ENCODE measurements around the gene RAB20. TPM values are rescaled to one million over a fixed set of nuclear protein-coding genes. Genes with fewer than 3 reads are reported as not detected.

Gene RAB20
- polyA plus RNA-seq, 1 donor from 2014 or later: not detected

DNA sequence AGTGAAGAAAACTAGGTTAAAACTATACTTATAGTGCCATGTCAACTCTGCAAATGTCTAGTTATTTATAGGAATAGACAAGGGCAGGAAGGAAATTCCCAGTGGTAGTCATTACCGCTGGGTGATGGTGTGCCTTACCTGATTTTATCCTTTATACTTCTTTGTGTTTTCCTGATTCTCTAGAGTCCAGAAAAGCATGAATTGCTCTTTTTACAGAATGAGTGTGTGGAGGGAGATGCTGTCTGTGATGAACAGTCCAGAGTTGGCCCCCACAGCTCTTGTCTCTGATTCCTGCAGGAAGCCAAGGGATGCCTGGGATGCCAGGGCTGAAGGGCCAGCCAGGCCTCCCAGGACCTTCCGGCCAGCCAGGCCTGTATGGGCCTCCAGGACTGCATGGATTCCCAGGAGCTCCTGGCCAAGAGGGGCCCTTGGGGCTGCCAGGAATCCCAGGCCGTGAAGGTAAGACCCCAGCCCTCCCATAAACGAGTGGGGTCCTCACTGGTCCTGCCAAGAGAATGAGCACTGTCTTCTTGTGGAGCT lies 83.7 kb downstream of the RAB20 start:
- H3F3A ChIP-seq (ENCODE audit: insufficient read depth, low read length, poor library complexity, severe bottlenecking): no peaks in the 10 kb centered on the region
- no peak overlapping the region for H3K9ac ChIP-seq (ENCODE audit: low read length)
- no peaks in the 10 kb centered on the region for H4K20me1 ChIP-seq (ENCODE audit: insufficient read depth)
- H3K9me3 ChIP-seq (ENCODE audit: low read length): no peaks in the 10 kb centered on the region
- no peaks in the 10 kb centered on the region for H3K79me2 ChIP-seq (replicated peaks; ENCODE audit: insufficient read depth, low read length)
- no peak overlapping the region for H3K4me3 ChIP-seq (ENCODE audit: low read length)
- H3K27me3 ChIP-seq (ENCODE audit: insufficient read depth, low read depth, low read length): no peaks in the 10 kb centered on the region
- no peak overlapping the region for H2AFZ ChIP-seq (ENCODE audit: low read depth, low read length)
- TF ChIP-seq EZH2 (IDR thresholded peaks at IDR 0.05; ENCODE audit: borderline replicate concordance, insufficient read depth, low read length, poor library complexity, severe bottlenecking) (no peak), SMC3 (conservative IDR thresholded peaks at IDR 0.05; ENCODE audit: poor library complexity) (no peak)
- TF ChIP-seq, protein P1, sequence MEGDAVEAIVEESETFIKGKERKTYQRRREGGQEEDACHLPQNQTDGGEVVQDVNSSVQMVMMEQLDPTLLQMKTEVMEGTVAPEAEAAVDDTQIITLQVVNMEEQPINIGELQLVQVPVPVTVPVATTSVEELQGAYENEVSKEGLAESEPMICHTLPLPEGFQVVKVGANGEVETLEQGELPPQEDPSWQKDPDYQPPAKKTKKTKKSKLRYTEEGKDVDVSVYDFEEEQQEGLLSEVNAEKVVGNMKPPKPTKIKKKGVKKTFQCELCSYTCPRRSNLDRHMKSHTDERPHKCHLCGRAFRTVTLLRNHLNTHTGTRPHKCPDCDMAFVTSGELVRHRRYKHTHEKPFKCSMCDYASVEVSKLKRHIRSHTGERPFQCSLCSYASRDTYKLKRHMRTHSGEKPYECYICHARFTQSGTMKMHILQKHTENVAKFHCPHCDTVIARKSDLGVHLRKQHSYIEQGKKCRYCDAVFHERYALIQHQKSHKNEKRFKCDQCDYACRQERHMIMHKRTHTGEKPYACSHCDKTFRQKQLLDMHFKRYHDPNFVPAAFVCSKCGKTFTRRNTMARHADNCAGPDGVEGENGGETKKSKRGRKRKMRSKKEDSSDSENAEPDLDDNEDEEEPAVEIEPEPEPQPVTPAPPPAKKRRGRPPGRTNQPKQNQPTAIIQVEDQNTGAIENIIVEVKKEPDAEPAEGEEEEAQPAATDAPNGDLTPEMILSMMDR (IDR thresholded peaks at IDR 0.05; ENCODE audit: poor library complexity, severe bottlenecking): no peak
- H3K9me2 ChIP-seq (ENCODE audit: insufficient read depth, low read length): no peaks in the 10 kb centered on the region
- H3K27ac ChIP-seq (ENCODE audit: low read length): no peak overlapping the region
- no peak overlapping the region for H3K4me2 ChIP-seq (ENCODE audit: low read length)
- no peaks in the 10 kb centered on the region for H3K36me3 ChIP-seq (ENCODE audit: insufficient read depth, low read length)

DNA sequence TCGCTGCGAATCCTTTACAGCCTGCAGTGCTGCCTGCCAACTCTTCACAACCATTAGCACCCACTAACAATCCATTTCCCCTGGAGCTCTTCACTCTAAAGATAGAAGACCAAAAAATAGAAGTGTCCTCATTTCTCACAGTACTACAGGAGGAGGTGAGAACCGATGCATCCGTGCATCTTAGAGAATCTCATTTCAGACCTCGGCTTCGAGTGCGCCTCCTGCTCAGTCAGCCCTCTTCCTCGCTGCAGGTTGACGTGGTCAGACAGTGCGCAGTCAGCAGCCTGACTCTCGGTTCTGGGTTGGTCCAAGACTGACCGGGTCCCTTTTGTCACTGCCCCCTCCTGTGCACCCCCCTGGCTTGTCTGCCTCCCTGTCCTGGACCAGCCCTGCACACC lies 85.3 kb downstream of the RAB20 start:
- H3K27ac ChIP-seq (ENCODE audit: low read length): no peak overlapping the region
- no peak overlapping the region for H3K9ac ChIP-seq (ENCODE audit: low read length)
- no peak overlapping the region for H3K4me2 ChIP-seq (ENCODE audit: low read length)
- no peak overlapping the region for H3K4me3 ChIP-seq (ENCODE audit: low read length)
- TF ChIP-seq RAD21 (conservative IDR thresholded peaks at IDR 0.05) (no peak), EP300 (conservative IDR thresholded peaks at IDR 0.05; ENCODE audit: poor library complexity, severe bottlenecking) (no peak), MXI1 (conservative IDR thresholded peaks at IDR 0.05; ENCODE audit: poor library complexity, severe bottlenecking) (no peak), TAF1 (IDR thresholded peaks at IDR 0.05; ENCODE audit: low read depth) (no peak), POLR2AphosphoS5 (IDR thresholded peaks at IDR 0.05) (no peak), SMC3 (conservative IDR thresholded peaks at IDR 0.05; ENCODE audit: poor library complexity) (no peak), EZH2 (IDR thresholded peaks at IDR 0.05; ENCODE audit: borderline replicate concordance, insufficient read depth, low read length, poor library complexity, severe bottlenecking) (no peak)
- TF ChIP-seq, protein P2, sequence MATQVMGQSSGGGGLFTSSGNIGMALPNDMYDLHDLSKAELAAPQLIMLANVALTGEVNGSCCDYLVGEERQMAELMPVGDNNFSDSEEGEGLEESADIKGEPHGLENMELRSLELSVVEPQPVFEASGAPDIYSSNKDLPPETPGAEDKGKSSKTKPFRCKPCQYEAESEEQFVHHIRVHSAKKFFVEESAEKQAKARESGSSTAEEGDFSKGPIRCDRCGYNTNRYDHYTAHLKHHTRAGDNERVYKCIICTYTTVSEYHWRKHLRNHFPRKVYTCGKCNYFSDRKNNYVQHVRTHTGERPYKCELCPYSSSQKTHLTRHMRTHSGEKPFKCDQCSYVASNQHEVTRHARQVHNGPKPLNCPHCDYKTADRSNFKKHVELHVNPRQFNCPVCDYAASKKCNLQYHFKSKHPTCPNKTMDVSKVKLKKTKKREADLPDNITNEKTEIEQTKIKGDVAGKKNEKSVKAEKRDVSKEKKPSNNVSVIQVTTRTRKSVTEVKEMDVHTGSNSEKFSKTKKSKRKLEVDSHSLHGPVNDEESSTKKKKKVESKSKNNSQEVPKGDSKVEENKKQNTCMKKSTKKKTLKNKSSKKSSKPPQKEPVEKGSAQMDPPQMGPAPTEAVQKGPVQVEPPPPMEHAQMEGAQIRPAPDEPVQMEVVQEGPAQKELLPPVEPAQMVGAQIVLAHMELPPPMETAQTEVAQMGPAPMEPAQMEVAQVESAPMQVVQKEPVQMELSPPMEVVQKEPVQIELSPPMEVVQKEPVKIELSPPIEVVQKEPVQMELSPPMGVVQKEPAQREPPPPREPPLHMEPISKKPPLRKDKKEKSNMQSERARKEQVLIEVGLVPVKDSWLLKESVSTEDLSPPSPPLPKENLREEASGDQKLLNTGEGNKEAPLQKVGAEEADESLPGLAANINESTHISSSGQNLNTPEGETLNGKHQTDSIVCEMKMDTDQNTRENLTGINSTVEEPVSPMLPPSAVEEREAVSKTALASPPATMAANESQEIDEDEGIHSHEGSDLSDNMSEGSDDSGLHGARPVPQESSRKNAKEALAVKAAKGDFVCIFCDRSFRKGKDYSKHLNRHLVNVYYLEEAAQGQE (IDR thresholded peaks at IDR 0.05; ENCODE audit: borderline replicate concordance): no peak
- TF ChIP-seq, protein P1 (IDR thresholded peaks at IDR 0.05; ENCODE audit: poor library complexity, severe bottlenecking): no peak
- no peaks in the 10 kb centered on the region for H4K20me1 ChIP-seq (ENCODE audit: insufficient read depth)
- no peaks in the 10 kb centered on the region for H3K9me2 ChIP-seq (ENCODE audit: insufficient read depth, low read length)
- no peak overlapping the region for H2AFZ ChIP-seq (ENCODE audit: low read depth, low read length)
- H3K27me3 ChIP-seq (ENCODE audit: insufficient read depth, low read depth, low read length): no peaks in the 10 kb centered on the region
- H3K79me2 ChIP-seq (replicated peaks; ENCODE audit: insufficient read depth, low read length): no peaks in the 10 kb centered on the region
- H3F3A ChIP-seq (ENCODE audit: insufficient read depth, low read length, poor library complexity, severe bottlenecking): no peaks in the 10 kb centered on the region
- no peaks in the 10 kb centered on the region for H3K9me3 ChIP-seq (ENCODE audit: low read length)
- H3K36me3 ChIP-seq (ENCODE audit: insufficient read depth, low read length): no peaks in the 10 kb centered on the region
